Measurements from ENCODE around the gene CFAP410.

CFAP410 gene

DNA sequence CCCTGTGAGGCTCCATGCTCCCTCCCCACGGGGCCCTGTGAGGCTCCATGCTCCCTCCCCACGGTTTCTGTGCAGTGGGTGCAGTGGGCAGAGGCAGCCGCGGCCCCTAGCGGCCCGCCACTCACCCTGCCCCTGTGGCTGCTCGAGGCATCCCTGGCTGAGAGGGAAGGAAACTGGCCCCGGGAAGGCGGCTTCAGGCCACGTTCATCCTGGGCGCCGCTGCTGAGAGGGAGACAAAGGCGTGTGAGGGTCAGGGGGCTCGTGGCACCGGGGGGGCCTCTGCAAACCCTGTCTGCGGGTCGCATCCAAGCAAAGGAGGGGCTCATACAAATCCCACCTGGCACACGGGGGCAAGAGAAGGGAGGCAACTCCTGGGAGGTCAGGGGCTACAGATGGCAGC is 8.5 kb downstream of the CFAP410 start:
- DNase-seq (ENCODE audit: low spot score), result no peak

DNA sequence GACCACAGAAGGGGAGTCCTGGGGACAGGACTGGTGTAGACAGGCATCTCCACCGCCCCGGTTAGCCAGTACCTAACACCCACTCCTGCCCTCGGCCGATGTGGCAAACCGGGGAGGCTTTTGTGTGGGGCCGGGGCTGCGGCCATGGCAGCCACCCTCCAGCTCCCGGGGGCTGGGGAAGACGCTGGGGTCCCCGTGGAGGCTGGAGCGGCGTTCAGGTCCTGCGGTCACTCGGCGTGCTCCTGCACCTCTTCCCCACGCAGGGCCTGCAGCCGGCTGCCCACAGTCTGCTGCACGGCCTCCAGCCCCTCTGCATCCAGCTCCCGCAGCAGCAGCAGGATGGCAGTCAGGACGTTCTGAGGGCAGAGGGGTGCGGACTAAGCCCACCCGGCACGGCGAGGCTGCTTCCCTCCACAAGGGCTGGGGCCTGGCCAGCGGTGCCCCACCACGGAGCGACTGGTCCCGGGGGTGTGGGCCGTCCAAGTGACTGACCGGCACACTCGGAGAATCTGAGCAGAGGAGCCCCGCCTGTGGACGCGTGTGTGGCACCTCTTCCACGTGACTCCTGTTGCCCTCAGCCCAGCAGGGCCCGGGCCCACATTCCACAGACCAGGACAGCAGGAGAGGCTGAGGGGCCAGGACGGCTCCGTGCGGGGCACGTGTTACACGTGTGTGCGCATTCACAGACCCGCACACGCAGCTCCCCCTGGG is 9.1 kb downstream of the CFAP410 start:
- DNase-seq (ENCODE audit: low spot score), result no peak

DNA sequence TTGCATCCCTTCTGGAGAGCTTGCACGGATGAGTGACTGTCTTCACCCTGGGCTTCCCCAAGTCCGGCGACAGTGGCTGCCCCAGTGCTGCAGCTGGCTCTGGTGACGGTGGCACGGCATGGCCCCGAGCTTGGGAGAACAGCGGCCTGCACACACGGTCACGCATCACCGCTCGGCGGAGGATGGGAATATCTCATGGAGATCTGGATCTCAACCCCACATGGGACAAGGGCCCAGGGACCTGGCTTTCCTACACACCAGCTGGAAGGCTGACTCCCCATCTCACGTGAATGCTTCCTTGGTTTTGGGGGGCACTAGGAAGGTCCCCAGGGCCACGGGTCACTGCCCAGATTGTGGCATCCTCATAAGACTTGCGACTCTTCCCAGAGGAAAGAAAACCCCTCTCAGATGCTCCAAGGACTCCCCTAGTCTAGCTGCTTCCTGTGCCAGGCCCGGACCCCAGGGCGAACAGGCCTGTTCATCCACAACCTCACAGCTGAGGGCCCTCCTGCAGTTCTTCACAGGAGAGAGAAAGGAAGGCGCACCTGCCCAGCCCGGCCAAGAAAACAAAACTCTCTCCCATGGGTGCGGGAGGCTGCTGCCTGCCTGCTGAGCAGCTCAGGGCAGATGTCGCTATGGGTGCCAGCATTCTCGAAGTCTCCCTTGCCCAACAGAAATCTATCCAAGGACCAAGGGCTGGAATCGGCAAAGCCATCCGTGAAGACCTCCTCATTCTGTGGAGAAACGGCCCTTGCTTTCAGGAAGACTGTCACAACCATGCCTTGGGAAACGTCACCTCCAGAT is 9.9 kb downstream of the CFAP410 start:
- no peak for DNase-seq (ENCODE audit: low spot score)

DNA sequence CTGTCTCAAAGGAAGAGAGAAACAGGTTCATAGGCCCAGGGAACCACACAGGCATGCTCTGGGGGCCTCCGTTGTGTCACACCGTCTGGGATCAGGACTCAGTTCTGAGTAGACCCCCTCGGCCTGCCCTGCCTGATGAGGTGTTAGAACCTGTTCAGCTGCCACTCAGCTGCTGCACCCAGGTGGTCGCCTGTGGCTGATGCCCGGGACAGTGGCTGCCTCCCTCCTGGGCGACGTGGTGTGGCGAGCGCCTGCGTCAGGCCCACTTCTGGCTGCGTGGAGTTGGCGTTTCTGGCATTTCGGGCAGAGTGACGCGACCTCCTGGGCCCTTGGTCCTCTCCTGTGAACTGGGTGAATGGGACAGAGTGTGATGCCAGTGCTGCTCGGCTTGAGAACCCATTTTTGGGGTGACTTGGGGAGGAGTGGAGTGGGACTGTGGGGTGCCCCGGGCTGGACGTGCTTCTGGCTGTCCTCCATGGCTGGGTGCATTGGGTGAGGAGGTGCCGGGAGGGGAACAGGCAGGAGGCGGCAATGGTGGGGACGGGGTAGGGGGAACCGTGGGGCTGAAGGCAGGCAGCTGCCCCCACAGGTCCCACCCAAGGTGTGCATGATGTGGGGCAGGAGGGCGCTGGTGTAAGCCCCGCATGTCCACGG is 10.8 kb downstream of the CFAP410 start:
- no peak for DNase-seq (ENCODE audit: low spot score)

DNA sequence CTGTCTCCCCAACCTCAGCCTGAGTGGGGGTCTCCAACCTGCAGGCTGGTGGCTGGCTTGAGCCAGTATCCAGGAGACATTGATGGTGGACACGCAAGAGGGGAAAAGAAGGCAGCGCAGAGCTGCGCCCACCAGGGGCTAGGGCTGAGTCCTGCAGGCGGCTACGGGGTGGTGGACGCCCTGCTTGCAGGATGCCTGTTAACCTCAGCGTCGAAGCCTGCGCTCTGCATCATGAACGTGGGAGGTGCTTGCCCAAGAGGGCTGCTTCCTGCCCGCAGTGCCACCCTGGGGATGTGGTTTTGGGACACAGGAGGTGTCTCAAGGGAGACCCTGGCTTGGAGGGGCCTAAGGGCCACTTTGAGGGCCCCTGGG is 11.6 kb downstream of the CFAP410 start:
- no peak for DNase-seq (ENCODE audit: low spot score)

DNA sequence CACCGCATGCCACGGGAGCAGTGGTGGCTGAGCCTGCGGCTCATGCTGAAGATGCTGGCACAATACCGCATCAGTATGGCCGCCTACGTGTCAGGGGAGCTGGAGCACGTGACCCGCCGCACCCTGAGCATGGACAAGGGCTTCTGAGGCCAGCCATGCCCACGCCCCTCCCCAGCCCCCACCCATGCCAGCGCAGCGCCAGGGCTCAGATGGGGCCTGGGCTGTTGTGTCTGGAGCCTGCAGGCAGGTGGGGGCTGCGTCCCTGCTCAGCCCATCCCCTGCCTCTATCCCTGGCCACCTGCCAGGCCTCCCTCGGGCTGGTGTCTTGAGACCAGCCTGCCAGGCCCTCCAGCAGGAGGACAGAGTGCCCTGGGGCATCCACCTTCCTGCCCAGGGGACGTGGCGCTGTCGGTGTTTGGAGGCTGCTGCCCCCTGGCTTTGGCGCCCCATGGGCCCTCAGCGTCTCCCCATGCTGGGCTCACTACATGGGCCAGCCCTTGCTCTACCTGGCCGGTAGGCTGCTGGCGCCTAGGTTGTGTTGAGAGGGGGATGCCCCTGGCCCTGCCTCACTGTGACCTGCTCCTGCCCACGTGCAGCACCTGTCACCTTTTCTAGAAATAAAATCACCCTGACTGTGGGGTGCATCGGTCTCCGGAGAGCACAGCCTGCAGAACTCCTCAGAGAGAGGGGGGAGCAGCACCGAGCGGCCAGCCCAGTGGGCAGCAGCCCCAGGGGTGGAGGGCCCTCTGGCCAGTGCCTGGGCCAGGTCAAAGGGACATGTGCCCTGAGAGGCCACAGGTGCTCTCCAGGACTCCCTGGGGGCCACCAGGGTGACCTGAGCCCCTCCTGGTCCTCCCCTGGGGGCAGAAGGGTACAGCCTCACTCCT is 12.2 kb downstream of the CFAP410 start:
- DNase-seq (ENCODE audit: low spot score), result no peak

DNA sequence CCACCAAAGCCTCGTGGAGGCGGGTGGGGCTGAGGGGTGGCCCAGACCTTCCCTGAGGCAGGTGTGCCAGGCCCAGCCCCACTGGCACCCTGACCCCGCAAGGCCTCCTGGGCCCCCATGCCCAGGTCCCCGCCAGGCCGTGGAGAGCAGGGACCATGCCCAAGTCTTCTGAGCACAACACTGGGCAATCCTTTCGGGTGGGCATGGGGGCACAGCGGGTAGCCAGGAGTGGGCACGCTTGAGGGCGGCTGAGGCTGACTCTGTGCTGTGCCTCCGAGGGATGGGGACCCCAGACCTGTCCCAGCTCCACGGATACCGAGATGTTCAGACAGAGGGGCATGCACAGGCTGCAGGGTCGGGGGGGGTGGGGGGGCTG is 12.9 kb downstream of the CFAP410 start:
- no peak for DNase-seq (ENCODE audit: low spot score)

DNA sequence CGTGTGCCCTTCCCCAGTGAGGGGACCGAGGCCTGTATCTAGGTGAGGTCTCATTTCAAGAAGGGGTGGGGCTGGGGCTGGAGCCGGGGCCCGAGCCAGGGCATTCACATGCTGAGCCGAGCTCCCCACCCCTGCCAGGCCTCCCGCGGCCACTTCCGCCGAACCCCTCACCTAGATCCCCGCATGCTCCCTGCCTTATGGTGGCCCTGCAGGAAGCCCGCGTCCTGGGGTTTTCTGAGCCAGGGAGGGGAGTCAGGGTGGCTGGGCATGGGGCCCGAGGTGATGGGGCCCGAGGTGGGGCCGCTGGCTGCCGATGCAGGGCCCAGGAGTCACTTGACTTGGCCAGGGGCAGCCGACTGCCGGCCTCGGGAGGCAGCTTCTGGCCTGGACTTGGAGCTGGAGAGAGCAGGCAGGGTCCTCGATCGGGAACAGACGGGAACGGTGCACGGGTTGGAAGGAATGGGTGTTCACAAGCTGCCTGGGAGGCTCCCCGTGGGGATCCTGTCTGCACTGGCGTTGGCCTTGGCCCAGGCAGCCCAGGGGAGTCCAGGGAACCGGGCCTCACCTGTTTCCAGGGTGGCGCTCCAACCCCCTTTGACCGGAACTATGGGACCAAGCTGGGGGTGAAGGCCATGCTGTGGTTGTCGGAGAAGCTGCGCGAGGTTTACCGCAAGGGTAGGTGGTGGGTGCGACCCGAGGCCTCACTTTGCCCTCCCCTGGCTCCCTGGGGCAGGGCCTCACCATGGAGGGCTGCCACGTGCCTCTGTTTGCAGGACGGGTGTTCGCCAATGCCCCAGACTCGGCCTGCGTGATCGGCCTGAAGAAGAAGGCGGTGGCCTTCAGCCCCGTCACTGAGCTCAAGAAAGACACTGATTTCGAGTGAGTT is 13.6 kb downstream of the CFAP410 start:
- DNase-seq (ENCODE audit: low spot score), result no peak

DNA sequence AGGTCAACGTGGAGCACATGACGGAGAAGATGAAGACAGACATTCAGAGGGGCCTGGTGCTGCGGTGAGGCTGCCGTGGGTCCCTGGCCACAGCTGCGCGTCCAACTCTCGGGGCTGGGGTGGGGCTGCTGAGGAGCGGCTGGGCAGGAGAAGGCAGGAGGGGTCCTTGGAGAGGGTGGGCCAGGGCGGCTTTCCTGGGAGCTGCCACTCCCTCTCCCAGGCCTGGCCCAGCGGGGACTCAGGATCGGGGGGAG is 14.4 kb downstream of the CFAP410 start:
- no peak for DNase-seq (ENCODE audit: low spot score)

DNA sequence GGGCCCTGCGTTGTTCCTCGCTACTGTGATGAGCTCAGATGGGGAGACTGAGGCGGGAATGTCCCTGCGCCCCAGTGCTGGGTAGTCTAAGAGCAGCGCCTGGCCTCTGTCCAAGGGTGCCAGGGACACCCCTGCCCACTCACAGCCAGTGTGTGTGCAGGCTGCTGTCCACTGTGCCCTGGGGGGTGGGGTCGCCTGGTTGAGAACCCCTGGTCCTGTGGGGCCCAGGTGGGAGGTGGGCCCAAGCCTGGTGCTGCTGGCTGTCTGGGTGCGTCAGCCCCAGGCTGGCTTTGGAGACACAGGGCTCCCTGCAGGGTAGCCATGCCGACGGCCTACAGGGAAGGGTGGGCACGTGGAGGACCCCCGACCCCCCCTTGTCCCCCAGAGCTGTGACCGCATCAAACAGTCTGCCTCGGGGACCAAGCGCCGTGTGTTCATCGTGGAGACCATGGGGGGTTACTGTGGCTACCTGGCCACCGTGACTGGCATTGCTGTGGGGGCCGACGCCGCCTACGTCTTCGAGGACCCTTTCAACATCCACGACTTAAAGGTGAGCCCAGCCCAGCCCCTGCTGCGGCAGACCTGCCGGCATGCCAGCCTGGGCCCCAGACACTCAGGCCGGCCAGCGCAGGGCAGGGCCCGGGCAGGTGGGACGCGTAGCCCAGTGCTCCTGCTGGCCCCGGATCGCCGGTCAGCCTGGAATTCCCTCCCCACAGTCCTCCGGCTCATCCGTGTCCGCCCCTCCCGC is 14.9 kb downstream of the CFAP410 start:
- no peak for DNase-seq (ENCODE audit: low spot score)

DNA sequence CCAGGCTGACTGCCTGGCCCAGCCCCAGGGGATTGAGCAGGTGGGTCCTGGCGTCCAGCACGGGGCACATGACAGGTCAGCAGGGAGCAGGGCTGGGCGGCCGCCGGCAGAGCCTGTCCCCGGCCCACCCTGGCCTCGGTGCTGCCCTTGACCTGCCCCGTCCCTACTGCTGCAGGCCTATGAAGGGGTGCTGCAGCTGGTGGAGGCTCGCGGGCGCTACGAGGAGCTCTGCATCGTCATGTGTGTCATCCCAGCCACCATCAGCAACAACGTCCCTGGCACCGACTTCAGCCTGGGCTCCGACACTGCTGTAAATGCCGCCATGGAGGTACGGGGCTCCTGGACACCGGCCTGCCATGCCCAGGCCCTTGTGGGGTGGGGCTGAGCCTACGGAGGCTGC is 15.6 kb downstream of the CFAP410 start:
- DNase-seq (ENCODE audit: low spot score), result no peak

DNA sequence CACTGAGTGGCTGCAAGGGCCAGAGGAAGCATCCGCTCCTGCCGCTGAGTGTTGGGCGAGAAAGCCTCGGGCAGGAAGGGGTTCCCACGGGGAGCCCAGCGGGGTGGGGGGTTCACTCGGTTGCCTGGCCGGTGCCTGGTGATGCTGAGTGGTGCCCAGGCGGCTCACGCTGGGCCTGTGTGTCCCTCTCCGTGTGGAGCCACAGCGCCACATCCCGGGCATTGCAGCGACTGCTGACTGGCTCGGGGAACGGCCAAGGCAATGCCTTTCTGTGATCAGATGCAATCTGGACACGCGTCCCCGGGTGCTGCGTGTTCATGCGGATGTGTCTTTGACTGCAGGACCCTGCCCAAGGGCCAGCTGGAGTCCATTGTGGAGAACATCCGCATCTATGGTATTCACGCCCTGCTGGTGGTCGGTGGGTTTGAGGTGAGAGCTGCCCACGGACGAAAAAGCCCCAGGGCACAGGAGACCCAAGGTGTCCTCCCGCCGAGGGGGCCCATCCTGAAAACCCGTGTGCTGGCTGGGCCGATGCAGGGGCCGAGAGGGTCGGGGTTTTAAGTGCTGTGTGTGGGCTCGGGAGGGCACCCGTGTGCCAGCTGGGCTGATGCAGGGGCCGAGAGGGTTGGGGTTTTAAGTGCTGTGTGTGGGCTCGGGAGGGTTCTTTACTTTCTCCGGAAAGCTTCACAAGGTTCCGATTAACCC is 16.4 kb downstream of the CFAP410 start:
- DNase-seq (ENCODE audit: low spot score), result no peak

DNA sequence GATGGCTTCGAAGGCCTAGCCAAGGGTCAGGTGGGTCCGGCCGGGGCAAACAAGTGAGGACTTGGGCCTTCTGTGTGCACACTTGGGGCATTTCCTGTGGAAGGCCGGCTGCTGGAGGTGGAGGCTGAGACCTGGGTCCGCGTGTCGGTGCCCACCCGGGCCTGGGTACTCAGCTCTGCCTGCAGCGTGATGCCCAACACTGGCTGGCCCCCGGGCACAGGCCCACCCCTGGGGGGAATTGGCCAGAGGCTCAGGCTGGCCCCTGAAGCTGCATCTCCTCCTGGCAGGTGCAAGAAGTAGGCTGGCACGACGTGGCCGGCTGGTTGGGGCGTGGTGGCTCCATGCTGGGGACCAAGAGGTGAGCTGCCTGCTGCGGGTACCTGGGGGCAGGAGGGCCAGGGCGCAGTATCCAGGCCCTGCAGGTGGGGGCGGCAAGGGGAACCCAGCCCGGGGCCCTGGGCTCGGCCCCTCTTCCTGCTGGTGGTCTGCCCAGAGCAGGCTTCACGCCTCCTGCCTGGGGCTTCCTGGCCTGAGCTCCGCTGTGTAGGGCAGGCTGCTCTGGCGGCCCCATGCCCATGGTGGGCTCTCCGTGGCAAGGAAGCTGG is 17.2 kb downstream of the CFAP410 start:
- no peak for DNase-seq (ENCODE audit: low spot score)

DNA sequence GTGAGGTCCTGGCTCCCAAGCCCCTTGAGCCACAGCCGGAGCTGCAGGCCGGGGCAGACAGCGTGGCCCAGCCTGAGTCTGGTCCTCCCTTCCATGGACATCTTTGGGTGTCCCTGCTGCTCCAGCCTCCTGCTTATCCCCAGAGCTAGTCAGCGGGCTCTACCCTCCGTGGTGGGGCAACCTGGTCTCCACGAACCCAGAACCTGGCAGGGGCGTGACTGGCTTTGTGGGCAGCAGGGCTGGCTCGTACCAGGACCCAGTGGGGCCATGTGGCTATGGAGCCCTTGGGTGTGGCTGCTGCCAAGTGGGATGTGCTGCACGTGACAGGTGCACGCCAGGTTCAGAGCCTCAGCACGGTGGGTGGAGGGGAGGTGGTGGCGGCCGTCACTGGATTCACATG is 18.3 kb downstream of the CFAP410 start:
- no peak for DNase-seq (ENCODE audit: low spot score)

DNA sequence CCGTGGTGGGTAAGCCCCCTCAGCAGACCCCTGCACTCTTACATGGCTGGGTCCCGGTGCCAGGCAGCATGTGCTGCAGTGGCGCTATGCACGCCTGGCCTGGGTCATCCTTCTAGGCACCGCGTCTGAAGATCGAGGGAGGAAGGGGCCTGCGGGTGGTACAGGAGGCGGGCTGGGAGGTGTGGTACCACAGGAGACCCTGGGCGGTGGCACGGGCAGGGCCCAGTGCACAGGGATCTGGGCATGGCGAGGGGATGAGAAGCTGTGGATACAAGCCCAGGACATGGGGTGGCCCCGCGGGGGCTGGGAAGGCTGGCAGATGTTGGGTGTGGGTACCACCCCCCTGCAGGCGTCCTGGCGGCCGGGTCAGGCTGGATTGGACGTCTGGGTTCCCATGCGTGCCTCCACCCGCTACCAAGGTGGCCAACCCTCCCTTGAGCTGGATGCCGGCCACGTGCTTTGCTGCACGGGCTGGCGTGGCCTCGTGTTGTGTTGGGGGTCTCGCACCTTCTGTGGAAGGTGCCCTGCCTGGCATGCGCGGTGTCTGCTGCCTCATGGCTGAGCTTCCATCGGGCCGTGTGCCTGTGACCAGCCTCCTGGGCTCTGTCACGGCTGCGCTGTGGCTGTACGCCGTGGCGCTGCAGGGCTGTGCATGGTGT is 19.7 kb downstream of the CFAP410 start:
- DNase-seq (ENCODE audit: low spot score), result no peak

DNA sequence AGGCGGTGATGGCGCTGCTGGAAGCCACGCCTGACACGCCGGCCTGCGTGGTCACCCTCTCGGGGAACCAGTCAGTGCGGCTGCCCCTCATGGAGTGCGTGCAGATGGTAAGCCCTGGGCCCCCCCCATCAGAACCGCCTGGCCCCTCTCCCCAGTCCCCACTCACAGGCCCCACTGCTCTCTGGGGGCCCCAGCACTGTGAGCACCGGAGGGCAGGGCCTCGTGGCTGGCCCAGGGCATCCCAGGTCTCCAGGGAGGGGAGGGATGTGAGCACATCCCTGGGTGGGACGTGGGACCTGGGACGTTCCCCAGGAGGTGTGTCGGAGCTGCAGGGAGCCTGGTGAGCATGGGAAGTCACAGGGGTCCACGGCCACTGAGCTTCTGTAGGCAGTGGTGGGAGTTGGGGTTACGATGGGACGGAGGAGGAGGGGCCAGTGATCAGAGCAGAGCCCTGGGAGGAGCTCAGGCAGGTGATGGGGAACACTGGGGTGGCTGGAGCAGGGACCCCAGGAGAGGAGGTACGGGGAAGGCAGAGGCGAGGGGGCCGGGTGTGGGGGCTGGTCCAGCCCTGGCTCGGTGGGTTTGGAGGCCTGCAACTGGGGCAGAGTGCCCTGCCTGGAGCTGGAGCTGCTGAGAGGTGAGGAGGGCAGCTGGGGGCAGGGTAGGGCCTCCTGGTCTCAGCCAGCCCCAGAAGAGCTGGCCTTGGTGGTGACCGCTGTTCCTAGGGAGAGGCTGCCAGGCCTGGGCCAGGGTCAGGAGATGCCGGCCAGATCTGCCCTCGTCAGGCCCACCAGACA is 20.5 kb downstream of the CFAP410 start:
- DNase-seq (ENCODE audit: low spot score), result no peak

DNA sequence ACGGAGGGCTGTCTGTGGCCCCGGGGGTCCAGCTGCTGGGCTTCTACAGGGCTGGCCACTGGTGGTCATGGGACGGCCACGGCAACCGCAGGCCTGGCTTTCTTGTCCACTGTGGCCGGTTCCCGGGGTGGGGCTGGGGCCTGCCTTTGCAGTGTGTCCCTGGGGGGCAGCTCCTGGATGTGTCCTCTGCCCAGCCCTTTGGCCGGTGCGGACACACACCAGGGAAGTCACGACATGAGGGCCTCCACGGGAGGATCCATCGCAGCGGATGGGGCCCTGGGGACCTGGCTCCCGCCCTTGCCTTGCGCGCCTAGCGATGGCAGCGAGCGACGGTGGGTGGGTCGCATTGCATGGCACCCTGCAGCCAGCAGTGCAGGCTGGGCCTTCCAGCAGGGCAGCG is 21.3 kb downstream of the CFAP410 start:
- DNase-seq (ENCODE audit: low spot score), result no peak

DNA sequence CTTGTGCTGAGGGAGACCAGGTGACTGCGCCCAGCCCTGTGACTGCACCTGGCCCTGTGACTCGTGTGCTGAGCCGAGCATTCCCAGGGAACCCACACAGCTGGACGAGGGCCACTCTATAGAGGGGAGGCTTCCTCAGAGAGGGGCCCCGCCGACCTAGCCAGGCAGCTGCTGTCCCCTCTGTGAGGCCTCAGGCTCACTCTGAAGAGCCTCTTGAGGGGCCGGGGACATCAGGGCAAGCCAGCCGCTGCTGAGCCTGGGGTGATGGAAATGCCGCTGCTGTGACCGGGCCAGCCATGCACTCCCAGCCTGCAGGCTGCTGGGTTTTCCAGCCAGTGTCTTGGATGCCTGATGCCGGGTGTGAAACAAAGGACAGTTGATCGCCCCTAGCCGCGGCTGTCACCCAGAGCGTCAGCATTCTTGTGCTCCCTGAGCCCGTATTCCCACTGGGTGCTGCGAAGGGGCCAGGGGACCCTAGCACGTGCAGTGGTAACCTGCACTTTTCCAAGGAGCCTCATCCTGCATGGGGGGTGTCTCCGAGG is 21.9 kb downstream of the CFAP410 start:
- no peak for DNase-seq (ENCODE audit: low spot score)

Data from CD4-positive, alpha-beta T cell treated with Interleukin-2 at 100 ng/mL for 4 hours (primary cell).